K562 treated with DMSO at 1 percent for 4 hours (cell line): Measurements from ENCODE around the gene E2F3. TPM values are rescaled to one million over a fixed set of nuclear protein-coding genes. Genes with fewer than 3 reads are reported as not detected.

Experiments used
- total RNA-seq: library from RNA; unstranded; fragments of 300-600 nt; gene quantifications from 2 replicates; pipeline ENCODE4 v1.2.3, GENCODE V29; 2022; ENCODE audit not compliant: insufficient read depth

The E2F3 gene
- total RNA-seq, result 18.8 and 23.1 TPM in 2 replicates

GRCh38 chr6:20401205-20402091 lies at the start of gene E2F3:
Gene E2F3 (plus strand): TSS chr6:20401879. CDS start chr6:20402233, 354 bp downstream.

GRCh38 chr6:20534295-20535262 lies 132.9 kb downstream of the E2F3 start, which contains the start of gene CDKAL1:
Gene CDKAL1 (plus strand): TSS chr6:20534457. CDS start chr6:20546351, 11,894 bp downstream.

Other genes with a start within 250 kb of the E2F3 start
- gene MBOAT1, start 189.4 kb upstream of the E2F3 start, total RNA-seq, result 5.0 and 5.5 TPM in 2 replicates
- 9.5 and 9.9 TPM in 2 replicates for gene CDKAL1, start 132.6 kb downstream of the E2F3 start, total RNA-seq